Embryonic facial prominence (tissue), 1 donor: ENCODE measurements around the gene CELF5.
A peak's percentile ranks its signal among the peaks of the same experiment; 100 is the strongest.
"Not testable (repeated sequence)": the region's sequence is repeated elsewhere in the genome, so short reads cannot be mapped to it uniquely, and the experiment has no call there.

Experiments
- DNase-seq: peaks from one replicate; pipeline ENCODE4 v3.0.0-alpha.2; 2016; ENCODE audit errors: extremely low spot score

The CELF5 gene

DNA sequence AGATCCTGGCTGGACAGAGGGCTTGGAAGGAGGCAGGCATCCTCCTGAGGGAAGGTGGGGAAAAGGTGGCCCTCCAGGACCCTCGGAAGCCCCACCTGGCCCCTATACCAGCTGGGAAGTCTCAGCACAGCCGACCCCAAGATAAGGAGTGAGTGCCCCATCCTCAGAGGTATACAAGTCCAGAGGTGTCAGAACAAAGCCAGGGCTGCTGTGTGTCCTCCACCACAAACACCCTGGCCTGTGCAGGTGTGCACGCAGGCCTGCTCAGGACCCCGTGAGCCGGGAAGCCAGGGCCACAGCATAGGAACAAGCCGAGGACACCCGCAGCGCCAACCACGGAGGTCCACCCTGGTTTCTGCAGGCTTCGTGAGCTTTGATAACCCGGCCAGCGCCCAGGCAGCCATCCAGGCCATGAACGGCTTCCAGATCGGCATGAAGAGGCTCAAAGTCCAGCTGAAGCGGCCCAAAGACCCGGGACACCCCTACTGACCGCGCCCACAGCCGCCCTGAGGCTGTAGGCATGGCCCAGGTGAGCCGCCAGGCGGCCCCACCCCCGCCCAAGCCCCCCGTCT lies 68.6 kb downstream of the CELF5 start:
- no peak for DNase-seq

DNA sequence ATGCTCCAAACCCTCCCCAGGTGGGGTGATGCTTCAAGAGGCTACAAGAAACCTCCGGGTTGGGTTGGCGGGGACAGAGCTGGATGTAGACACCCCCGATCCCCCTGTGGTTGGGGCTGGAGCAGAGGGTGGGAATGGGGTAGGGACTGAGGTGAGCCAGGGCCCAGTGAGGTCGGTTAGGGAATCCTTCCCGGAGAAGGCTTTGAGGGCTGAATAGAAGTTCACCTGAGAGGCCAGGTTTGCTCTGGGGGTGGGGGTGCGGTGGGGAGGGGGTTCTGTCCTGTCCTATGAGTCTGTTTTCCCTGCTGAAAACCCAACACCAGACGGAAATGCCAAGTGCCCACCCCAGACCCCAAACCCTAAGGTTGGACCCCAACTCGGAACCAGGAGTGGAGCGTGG lies 69.1 kb downstream of the CELF5 start:
- no peak for DNase-seq

GRCh38 chr19:3294080-3294850 lies 69.8 kb downstream of the CELF5 start:
- DNase-seq = no peak

DNA sequence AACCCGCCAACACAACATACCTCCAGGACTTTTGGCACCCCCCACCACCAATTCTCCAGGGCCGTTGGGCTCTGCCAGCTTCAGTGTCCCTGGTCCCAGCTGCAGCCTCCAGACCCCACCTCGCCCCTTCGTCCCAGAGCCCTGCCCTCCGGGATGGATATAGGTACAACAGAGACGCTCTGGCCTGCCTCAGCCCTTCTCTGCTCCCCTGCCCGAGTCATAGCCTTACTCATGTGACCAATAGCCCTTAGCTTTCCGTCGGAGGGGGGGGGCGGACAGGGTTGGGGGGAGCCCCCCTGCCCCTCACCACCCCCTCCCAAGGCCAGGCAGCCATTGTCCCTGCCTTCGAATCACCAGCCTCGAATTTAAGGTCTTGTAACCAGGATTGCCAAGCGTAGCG lies 71.1 kb downstream of the CELF5 start:
- no peak for DNase-seq

DNA sequence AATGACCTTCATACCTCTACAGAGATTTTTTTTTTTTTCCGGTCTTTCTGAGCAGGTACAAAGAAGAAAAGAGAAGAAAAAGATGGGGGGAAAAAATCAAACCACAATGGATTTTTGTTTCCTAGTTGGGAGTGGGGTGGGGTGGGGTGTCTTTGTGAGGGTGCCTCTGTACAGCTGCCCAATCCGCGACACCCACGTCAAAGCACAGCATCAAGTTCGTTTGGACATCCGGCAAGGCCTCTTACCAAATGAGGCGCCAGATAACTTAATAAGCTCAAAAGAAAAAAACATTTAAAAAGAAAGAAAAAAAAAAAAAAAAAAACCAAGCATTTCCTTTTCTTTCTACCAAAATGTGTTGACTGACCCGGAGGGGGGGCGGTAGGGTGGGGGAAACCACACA lies 71.6 kb downstream of the CELF5 start:
- no peak for DNase-seq

GRCh38 chr19:3296446-3296845 lies 72.0 kb downstream of the CELF5 start:
- DNase-seq = no peak

- no peak for DNase-seq
Observed at GRCh38 chr19:3298853-3299449, 74.5 kb downstream of the CELF5 start.

DNA sequence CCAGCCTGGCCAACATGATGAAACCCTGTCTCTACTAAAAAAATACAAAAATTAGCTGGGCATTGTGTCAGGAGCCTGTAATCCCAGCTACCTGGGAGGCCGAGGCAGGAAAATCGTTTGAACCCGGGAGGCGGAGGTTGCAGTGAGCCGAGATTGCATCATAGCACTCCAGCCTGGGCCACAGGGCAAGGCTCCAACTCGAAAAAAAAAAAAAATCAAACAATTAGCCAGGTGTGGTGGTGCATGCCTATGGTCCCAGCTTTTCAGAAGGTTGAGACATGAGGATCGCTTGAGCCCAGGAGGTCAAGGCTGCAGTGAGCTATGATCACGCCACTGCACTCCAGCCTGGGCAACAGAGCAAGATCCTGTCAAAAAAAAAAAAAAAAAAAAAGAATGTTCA lies 76.1 kb downstream of the CELF5 start:
- DNase-seq = not testable (repeated sequence)

GRCh38 chr19:3302755-3303154 lies 78.3 kb downstream of the CELF5 start:
- no peak for DNase-seq

DNA sequence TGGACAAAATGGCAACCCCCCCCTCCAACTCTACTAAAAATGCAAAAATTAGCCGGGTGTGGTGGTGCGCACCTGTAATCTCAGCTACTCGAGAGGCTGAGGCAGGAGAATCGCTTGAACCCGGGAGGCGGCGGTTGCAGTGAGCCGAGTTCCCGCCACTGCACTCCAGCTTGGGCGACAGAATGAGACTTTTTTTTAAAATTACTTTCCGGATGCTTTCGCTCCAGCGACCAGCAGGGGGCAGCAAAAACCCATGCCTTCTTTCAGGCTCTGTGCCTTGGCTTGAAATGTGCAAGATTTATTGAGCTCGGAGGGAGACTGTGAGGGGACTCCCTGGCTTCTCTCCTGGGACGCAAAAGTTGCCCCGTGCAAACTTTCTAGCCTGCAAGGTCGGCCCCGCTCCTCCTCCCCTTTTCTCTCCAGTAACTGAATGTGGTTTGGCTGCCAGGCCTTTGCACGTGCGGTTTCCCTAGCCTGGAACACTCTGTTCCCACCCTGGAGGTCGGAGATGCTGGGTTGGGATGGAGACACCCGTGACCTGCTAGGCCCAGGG lies 80.5 kb downstream of the CELF5 start:
- DNase-seq = peak; percentile 39

DNA sequence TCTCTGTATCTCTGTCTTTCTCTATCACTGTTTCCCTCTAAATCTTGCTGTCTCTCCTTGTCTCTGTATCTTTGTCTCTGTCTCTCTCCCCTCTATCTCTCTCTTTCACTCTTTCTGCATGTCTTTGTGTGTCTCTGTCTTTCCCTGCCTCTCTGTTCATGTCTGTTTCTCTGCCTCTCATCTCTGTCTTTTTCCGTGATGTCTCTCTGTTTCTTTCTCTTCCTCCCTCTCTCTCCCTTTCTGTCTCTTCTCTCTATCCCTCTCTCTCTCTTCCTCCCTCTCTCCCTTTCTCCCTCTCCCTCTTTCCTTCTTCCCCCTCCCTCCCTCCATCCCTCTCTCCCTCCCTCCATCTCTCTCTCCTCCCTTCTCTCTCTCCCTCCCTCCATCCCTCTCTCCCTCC lies 85.3 kb downstream of the CELF5 start:
- no peak for DNase-seq

DNA sequence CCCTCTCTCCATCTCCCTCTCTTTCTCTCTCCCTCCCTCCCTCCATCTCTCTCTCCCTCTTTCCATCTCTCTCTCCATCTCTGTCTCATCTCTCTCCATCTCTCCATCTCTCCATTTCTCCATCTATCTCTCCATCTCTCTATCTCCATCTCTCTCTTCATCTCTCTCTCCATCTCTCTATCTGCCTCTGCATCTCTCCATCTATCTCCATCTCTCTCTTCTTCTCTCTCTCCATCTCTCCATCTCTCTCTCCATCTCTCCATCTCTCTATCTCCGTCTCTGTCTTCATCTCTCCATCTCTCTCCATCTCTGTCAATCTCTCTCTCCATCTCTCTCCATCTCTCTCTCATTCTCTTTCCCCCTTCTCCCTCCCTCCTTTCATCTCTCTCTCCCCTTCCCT lies 85.8 kb downstream of the CELF5 start:
- DNase-seq = no peak

DNA sequence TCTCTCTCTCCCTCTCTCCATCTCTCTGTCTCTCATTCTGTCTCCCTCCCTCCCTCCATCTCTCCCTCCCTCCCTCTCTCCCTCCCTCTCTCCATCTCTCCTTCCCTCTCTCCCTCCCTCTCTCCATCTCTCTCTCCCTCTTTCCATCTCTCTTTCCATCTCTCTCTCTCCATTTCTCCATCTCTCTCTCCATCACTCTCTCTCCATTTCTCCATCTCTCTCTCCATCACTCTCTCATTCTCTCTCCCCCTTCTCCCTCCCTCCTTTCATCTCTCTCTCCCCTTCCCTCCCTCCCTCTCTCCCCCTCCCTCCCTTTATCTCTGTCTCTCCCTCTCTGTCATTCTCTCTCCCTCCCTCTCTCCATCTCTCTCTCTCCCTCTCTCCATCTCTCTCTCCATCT lies 86.2 kb downstream of the CELF5 start:
- no peak for DNase-seq

DNA sequence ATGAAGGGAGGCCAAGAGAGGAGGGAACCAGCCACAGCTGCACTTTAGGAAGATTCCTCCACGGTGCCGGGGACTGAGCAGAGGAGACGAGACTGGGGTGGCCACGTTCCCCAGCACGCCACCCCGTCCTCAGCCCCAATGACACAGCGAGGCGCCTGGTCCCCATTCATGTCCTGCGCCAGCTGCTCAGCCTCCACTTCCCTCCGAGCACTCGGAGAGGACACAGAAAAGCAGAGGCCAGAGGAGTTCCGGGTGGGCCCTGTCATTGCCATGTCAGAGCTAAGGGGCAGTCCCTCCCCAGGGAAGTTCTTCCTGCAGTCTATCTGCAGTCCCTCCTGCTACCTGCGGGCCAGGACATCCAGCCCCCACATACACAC lies 88.7 kb downstream of the CELF5 start:
- DNase-seq = no peak

- DNase-seq = no peak
Observed at GRCh38 chr19:3314962-3315675, 90.7 kb downstream of the CELF5 start.

DNA sequence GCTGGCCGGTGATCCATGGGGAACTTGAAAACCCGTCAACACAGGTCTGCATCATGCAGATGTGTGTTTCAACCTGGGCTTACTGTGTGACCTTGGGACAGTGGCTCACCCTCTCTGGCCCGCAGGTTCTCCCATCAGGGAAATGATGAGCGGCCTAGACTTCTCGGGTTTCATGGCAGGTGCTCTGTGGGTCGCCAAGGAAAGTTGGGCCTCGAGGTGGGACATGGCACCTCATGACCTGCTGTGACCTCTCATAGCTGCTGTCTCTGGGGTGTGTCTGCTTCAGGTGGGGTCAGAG lies 91.2 kb downstream of the CELF5 start:
- DNase-seq = no peak

- DNase-seq = no peak
Observed at GRCh38 chr19:3316132-3316648, 91.7 kb downstream of the CELF5 start.

DNA sequence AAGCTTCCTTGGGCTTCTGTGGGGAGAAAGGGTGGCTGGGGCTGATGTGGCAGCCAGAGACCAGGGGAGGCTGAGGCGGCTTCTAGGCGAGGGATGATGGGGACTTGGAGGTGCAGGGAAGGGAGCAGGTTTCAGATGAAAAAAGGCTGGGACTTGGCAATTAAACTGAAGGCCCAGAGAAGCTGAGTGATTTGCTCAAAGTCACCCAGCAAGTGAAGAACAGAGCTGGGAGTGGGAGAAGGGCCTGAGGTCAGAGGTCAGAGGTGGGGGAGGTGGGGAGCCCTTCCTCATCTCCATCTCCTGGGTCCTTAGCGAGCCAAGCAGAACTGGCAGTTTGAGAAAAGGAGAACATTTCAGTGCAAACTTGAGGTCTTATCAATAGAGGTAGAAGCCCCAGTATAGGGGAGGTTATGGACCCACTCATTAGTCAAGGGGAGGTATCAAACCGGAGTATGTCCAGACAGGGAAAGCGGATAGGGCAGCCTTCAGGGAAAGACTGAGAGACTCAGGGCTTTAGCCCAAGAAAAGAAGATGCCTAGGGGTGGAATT lies 92.3 kb downstream of the CELF5 start:
- no peak for DNase-seq

DNA sequence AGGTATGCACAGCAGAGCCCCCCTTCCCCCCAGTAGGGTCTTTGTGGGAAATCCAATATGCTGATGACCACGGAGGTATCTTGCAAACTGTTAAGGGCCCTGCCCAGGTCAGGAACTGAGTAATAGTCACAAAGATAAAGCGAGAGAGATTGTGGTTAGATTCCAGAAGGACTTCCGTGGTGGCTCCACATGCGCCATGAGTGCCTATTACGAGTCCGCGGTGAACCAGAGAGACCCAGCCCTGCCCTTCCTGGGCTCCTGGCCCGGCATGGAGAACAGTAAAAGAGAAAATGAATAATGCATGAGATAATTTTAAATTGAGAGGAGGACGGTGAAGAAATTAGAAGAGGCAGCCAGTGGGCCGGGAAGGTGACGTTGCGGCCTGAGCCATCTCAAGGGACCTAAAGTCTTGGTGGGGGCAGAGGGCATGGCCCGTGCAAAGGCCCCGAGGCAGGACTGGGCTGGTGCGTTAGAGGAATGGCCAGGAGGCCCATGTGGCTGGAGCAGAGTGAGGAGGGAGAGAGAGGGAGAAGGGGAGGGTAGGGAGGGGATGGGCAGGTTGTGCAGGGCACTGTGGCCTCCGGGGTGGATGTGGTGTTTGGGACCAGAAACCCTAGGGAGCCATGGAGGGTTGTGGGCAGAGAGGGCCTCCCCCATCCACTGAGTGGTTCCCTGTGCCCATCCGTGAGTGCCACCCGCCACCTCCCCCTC lies 95.3 kb downstream of the CELF5 start:
- DNase-seq = no peak

DNA sequence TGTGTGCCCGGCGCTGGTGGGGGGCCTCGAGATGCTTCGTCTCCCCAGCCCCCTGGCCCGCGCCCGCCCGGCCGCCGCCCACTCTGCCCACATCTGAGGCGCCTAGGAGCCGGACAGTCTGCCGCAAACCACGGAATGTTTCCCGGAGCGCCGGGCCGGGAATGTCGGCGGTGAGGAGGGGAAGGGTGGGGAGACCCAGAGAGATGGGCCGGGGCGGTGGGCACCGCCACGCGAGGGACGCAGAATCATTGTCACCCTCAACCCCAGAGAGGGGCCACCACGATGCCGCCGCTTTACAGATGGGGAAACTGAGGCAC lies 95.9 kb downstream of the CELF5 start:
- DNase-seq = no peak

- no peak for DNase-seq
Observed at GRCh38 chr19:3320853-3321252, 96.4 kb downstream of the CELF5 start.

GRCh38 chr19:3321696-3322095 lies 97.2 kb downstream of the CELF5 start:
- no peak for DNase-seq
